HG03045 (cell line): ENCODE results near the gene FXYD4.
"Not testable (repeated sequence)": the region's sequence is repeated elsewhere in the genome, so short reads cannot be mapped to it uniquely, and the experiment has no call there.

ENCODE experiments used
- ATAC-seq: cut with Tn5 transposase; IDR thresholded peaks from one replicate; pipeline ENCODE4 v1.9.1; 2021; ENCODE audit warnings: mild to moderate bottlenecking, moderate library complexity; ENCODE audit not compliant: unreplicated experiment

FXYD4 gene

GRCh38 chr10:43371418-43371817, at the start of gene FXYD4:
Gene FXYD4, plus strand, starts transcription at chr10:43371636. Its CDS starts 2,111 bp downstream, at chr10:43373747.
- no peak for ATAC-seq

- ATAC-seq = no peak
Measured at GRCh38 chr10:43322331-43322730, 49.1 kb upstream of the FXYD4 start.

- ATAC-seq = peak; percentile 51
Measured at GRCh38 chr10:43322769-43323168, 48.7 kb upstream of the FXYD4 start.

GRCh38 chr10:43323245-43323644, 48.2 kb upstream of the FXYD4 start:
- no peak for ATAC-seq

- ATAC-seq = no peak
Measured at GRCh38 chr10:43324876-43325275, 46.6 kb upstream of the FXYD4 start.

GRCh38 chr10:43327171-43327570, 44.3 kb upstream of the FXYD4 start:
- ATAC-seq = no peak

GRCh38 chr10:43327986-43328385, 43.5 kb upstream of the FXYD4 start:
- ATAC-seq = no peak

- not testable (repeated sequence) for ATAC-seq
Measured at GRCh38 chr10:43328810-43329209, 42.6 kb upstream of the FXYD4 start.

GRCh38 chr10:43329246-43329885, 42.1 kb upstream of the FXYD4 start:
- not testable (repeated sequence) for ATAC-seq

- not testable (repeated sequence) for ATAC-seq
Measured at GRCh38 chr10:43330049-43330823, 41.2 kb upstream of the FXYD4 start.

- ATAC-seq = not testable (repeated sequence)
Measured at GRCh38 chr10:43330824-43331127, 40.7 kb upstream of the FXYD4 start.

- ATAC-seq = no peak
Measured at GRCh38 chr10:43333653-43334052, 37.8 kb upstream of the FXYD4 start.

- ATAC-seq = no peak
Measured at GRCh38 chr10:43336061-43336460, 35.4 kb upstream of the FXYD4 start.

GRCh38 chr10:43336641-43337318, 34.7 kb upstream of the FXYD4 start:
- no peak for ATAC-seq

GRCh38 chr10:43337536-43337935, 33.9 kb upstream of the FXYD4 start:
- not testable (repeated sequence) for ATAC-seq

- ATAC-seq = no peak
Measured at GRCh38 chr10:43338117-43338516, 33.3 kb upstream of the FXYD4 start.

- ATAC-seq = no peak
Measured at GRCh38 chr10:43339136-43339535, 32.3 kb upstream of the FXYD4 start.

GRCh38 chr10:43340101-43340500, 31.3 kb upstream of the FXYD4 start:
- no peak for ATAC-seq

- ATAC-seq = no peak
Measured at GRCh38 chr10:43340619-43341018, 30.8 kb upstream of the FXYD4 start.

- ATAC-seq = no peak
Measured at GRCh38 chr10:43341450-43341849, 30.0 kb upstream of the FXYD4 start.

- no peak for ATAC-seq
Measured at GRCh38 chr10:43342279-43343125, 28.9 kb upstream of the FXYD4 start.
